Subcutaneous adipose tissue (tissue), 4 donors: ENCODE measurements around the gene SCN8A. TPM values are rescaled to one million over a fixed set of nuclear protein-coding genes. Genes with fewer than 3 reads are reported as not detected.

Experiments used
- CTCF ChIP-seq: fragments of 450-650 bp; IDR thresholded peaks from one replicate; pipeline ENCODE4 v1.5.1; 2016; ENCODE audit warnings: low read depth, mild to moderate bottlenecking, control low read depth, antibody characterized with exemption, moderate library complexity
- total RNA-seq, 4 donors: library from RNA; depleted of rRNA; stranded (reverse); fragments of >200 nt; gene quantifications; one replicate each; pipeline ENCODE4 v1.1.0, GENCODE V29; 2016

Gene SCN8A
- total RNA-seq, 4 donors from 2014 or later, result 0.19 to 1.2 (median 0.68) TPM

DNA sequence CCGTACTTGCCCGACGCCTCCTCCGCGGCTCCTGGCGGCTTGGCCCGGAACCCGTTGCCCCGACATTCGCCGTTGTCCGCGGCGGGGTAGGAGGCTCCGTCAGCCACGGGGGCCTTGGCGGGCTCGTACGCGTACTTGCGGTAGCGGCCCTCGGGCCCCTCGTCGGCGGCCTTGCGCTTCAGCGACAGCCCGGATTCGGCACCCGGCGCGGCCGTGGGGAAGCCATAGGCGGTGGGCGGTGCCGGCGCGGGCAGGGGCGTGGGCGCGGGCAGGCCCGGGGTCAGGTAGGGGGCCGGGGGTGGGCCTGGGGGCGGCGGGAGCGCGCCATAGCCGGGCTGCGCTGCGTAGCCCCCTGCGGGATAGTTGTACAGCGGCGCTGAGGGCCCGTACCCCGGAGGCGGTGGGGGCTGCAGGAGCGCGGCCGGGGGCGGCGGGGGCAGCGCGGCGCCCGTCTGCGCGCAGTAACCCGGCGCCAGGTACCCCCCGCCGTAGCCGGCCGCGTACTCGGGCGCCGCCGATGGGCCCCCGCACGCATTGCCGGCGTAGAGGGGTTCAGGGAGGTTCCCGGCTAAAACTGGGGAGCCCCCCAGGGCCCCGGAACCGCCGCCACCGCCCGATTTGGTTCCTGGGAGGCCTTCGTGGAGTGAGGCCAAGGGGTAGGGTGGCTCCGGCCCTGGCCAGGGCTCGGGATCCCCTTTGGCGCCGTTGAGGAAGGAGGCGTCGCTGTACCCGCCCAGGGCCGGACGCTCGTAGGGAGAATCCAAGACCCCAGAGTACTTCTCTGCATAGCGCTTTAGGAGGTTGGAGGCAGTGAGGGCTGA is 230.6 kb downstream of the SCN8A start:
- no peak for TF ChIP-seq CTCF

GRCh38 chr12:51822261-51822616 is 231.2 kb downstream of the SCN8A start:
- no peak for TF ChIP-seq CTCF

GRCh38 chr12:51822956-51823355 is 231.9 kb downstream of the SCN8A start:
- no peak for TF ChIP-seq CTCF

DNA sequence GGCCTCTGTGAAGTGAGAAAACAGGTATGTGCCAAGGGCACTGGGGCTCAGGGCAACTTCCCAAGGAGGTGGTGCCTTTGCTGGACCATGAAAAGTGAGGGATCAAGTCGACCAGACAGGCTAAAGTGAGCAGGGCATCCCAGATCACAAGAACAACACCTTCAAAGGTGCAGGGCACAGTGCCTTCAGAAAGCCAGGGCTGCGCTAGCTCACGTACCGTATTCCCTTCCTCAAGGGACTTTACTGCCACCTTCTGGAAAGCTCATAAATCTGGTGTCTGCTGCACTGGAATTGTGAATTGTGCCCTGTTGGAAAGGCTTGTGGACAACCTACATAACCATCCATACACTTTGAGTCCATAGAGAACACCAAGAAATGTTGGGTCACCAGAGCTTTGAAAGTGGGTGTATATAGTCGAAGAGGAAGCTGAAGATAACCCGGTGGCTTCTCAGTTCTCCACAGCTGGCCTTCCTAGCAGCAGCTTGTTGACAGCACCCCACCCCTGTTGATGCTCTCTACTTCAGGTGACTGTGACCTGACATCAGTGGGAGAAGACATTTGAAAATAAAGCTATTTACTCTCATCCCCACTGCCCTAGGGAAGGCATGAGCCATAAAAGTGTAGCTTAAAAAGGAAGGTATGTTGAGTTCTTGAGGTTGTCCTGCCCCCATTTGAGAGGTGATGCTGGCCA is 233.0 kb downstream of the SCN8A start:
- no peak for TF ChIP-seq CTCF

DNA sequence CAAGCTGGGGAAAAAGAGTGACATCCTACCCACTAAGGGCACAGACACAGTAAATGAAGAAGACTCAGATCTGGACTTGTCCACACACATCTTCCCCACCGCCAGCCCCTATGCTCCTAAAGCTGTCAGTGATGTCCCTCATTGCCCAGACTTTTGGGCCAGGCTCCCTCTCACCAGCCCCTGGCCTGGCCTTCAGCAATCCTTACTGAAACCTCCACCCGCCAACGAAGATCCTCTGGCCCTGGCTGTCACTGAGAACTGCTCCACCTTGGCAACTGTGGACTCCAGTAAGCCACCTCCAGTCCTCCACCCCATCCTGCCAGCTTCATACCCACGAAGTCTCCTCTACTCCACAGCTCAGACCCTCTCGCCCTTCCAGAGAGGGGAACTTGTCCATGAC is 234.2 kb downstream of the SCN8A start:
- TF ChIP-seq CTCF, result no peak

DNA sequence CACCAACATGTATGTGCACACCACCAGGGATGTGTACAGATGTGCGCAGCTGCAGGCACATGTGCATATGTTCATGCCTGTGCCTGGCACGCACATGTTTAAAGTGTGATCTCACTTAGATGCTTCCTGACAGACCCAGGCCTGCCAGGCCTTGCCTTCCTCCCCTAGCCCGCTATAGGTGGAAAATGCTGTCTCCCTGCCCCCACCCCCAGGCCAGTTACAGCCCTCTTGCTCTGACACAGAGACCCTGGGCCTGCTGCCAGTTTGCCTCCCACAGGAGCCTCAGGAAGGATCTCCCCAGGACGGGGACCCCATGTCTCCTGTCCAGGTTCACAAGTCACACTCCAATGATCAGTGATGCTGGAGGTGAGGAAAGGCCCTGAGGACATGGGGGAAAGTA is 235.8 kb downstream of the SCN8A start:
- no peak for TF ChIP-seq CTCF

- TF ChIP-seq CTCF, result no peak
Measured at GRCh38 chr12:51827925-51828818, 237.1 kb downstream of the SCN8A start.
